ENCODE results near the gene ENOX1. TPM values are rescaled to one million over a fixed set of nuclear protein-coding genes. Genes with fewer than 3 reads are reported as not detected.

The ENOX1 gene
- total and polyA plus RNA-seq, 9 of the 15 experiments (the other 6 are each of a cell fraction or from before 2014, with no cell fraction given), result not detected

GRCh38 chr13:43686557-43686956 lies 100.2 kb downstream of the ENOX1 start:
- DNase-seq (ENCODE audit: extremely low read depth in 1 of 4, low spot score in 3 of 4) (peak in 1 of 4 experiments; percentile 1), ATAC-seq (no peak), FAIRE-seq (no peak)
- 0% methylated on average over 3 of the region's 3 CpGs for WGBS (ENCODE audit: insufficient coverage, low coverage, missing lambda C conversion rate)
- intact Hi-C loops (cut with micrococcal nuclease), result no loop called here
- no peak overlapping the region for H3K4me2 ChIP-seq (ENCODE audit: insufficient read depth, low read length)
- TF ChIP-seq TEAD1 (CRISPR knock-in tag; IDR thresholded peaks at IDR 0.05), result no peak
- TF ChIP-seq ATF3 (IDR thresholded peaks at IDR 0.05), result peak; percentile 41
- no peak for TF ChIP-seq ATF3 (CRISPR knock-in tag; conservative IDR thresholded peaks at IDR 0.05)
- no peak for TF ChIP-seq ZNF184 (CRISPR knock-in tag; IDR thresholded peaks at IDR 0.05)
- TF ChIP-seq GTF2B (IDR thresholded peaks at IDR 0.05; ENCODE audit: extremely low read depth, insufficient read length), result no peak
- no peak for TF ChIP-seq SNIP1 (IDR thresholded peaks at IDR 0.05; ENCODE audit: low read depth)
- TF ChIP-seq MTF1 (CRISPR knock-in tag; IDR thresholded peaks at IDR 0.05; ENCODE audit: borderline replicate concordance), result no peak
- no peak for TF ChIP-seq ZNF644 (tag; IDR thresholded peaks at IDR 0.05; ENCODE audit: low read depth)
- TF ChIP-seq RB1 (IDR thresholded peaks at IDR 0.05; ENCODE audit: low read depth), result no peak
- no peak for TF ChIP-seq MEF2A (IDR thresholded peaks at IDR 0.05; ENCODE audit: control insufficient read depth, low read depth, low read length)
- no peak for TF ChIP-seq FOXK1 (CRISPR knock-in tag; IDR thresholded peaks at IDR 0.05; ENCODE audit: borderline replicate concordance)
- TF ChIP-seq, protein P1, sequence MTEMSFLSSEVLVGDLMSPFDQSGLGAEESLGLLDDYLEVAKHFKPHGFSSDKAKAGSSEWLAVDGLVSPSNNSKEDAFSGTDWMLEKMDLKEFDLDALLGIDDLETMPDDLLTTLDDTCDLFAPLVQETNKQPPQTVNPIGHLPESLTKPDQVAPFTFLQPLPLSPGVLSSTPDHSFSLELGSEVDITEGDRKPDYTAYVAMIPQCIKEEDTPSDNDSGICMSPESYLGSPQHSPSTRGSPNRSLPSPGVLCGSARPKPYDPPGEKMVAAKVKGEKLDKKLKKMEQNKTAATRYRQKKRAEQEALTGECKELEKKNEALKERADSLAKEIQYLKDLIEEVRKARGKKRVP (CRISPR knock-in tag; IDR thresholded peaks at IDR 0.05), result no peak
- TF ChIP-seq ZNF253 (CRISPR knock-in tag; conservative IDR thresholded peaks at IDR 0.05), result no peak
- 0 out of 2 replicates have a peak, but pooled peaks have one; percentile 16 for TF ChIP-seq FOSL1 (tag; conservative IDR thresholded peaks at IDR 0.05)
- no peak for TF ChIP-seq PYGO2 (tag; IDR thresholded peaks at IDR 0.05)
- TF ChIP-seq TCF7L2 (IDR thresholded peaks at IDR 0.05; ENCODE audit: low read depth, low read length), result no peak
- no peak for TF ChIP-seq DEAF1 (CRISPR knock-in tag; IDR thresholded peaks at IDR 0.05)
- no peak for TF ChIP-seq JUND (IDR thresholded peaks at IDR 0.05; ENCODE audit: borderline replicate concordance, low read depth, low read length)
- TF ChIP-seq JUND (tag; IDR thresholded peaks at IDR 0.05; ENCODE audit: borderline replicate concordance, low read depth, low read length), result 0 out of 3 replicates have a peak, but pooled peaks have one; percentile 17
- no peak for TF ChIP-seq SMARCA4 (IDR thresholded peaks at IDR 0.05)
- no peak for TF ChIP-seq ZNF239 (CRISPR knock-in tag; IDR thresholded peaks at IDR 0.05)
- no peaks in the 10 kb centered on the region for H3K36me3 ChIP-seq (ENCODE audit: control insufficient read depth, insufficient read depth, low read length)
- in situ Hi-C loops (cut with MboI), result no loop called here
- no peak overlapping the region for H3K27ac ChIP-seq (ENCODE audit: extremely low read depth, low read depth, low read length)
- no peak overlapping the region for H3K9ac ChIP-seq (ENCODE audit: insufficient read depth in 1 of 2, low read depth in 2 of 2, low read length in 2 of 2)
- H3K9me3 ChIP-seq (replicated peaks; ENCODE audit: control insufficient read depth, insufficient read depth, low read depth, low read length), result no peaks in the 10 kb centered on the region
- no peaks in the 10 kb centered on the region for H3K9me1 ChIP-seq (ENCODE audit: control insufficient read depth, insufficient read depth, low read length)
- ChIA-PET POLR2A (no interaction called here), CTCF (ENCODE audit: low intra/inter-chr PET ratio) (no interaction called here)
- no peak overlapping the region for H2AFZ ChIP-seq (ENCODE audit: low read depth, low read length)
- H3K4me1 ChIP-seq (replicated peaks in 1 of 2; ENCODE audit: control insufficient read depth in 2 of 2, insufficient read depth in 2 of 2, low read length in 2 of 2), result no peaks in the 10 kb centered on the region
- no peaks in the 10 kb centered on the region for H3K27me3 ChIP-seq (ENCODE audit: control insufficient read depth in 2 of 2, insufficient read depth in 2 of 2, low read length in 2 of 2)
- H4K20me1 ChIP-seq (replicated peaks; ENCODE audit: control insufficient read depth, insufficient read depth, low read length), result no peaks in the 10 kb centered on the region
- BruUV-seq (replicated peaks), result no TSS peak
- no peaks in the 10 kb centered on the region for H3K79me2 ChIP-seq (ENCODE audit: control insufficient read depth, insufficient read depth, low read length)
- no peak overlapping the region for H3K4me3 ChIP-seq
